ENCODE results near the gene HARBI1.

DNA sequence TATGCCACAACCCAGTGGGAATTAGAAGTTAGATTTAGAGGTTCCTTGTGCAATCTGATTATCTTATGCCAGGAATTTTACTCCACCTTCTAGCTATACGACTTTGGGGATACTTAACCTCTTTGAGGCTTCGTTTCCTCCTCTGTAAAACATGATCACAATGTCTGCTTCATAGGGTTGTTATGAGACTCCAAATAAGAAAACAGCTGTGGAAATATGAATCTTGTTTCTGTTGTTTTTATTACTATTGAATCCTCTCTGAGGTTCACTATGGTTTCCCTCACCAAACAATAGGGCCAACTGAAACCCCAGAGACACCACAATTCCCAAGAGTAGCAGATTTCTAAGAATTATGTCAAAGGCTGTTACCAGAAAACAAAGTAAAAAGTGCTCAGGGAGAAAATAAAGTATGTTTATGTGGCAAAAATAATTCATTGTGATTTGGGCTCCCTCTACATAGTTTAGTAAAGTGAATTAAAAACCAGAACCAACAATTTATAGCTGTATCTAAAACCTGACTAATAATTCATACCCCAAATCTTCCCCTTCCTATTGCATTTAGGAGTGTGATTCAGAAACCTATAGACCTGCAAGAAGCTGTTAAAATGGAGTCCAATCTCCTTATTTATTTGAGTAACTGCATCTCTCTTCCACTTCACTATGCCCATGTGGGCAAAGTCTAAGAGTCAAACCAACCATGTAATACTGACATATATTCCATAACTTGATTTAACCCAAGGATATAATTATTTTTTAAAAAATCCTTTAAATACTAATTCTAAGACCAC is 61.6 kb downstream of the HARBI1 start:
- TF ChIP-seq, protein P1, sequence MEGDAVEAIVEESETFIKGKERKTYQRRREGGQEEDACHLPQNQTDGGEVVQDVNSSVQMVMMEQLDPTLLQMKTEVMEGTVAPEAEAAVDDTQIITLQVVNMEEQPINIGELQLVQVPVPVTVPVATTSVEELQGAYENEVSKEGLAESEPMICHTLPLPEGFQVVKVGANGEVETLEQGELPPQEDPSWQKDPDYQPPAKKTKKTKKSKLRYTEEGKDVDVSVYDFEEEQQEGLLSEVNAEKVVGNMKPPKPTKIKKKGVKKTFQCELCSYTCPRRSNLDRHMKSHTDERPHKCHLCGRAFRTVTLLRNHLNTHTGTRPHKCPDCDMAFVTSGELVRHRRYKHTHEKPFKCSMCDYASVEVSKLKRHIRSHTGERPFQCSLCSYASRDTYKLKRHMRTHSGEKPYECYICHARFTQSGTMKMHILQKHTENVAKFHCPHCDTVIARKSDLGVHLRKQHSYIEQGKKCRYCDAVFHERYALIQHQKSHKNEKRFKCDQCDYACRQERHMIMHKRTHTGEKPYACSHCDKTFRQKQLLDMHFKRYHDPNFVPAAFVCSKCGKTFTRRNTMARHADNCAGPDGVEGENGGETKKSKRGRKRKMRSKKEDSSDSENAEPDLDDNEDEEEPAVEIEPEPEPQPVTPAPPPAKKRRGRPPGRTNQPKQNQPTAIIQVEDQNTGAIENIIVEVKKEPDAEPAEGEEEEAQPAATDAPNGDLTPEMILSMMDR (IDR thresholded peaks at IDR 0.05) = no peak
- no peak for TF ChIP-seq POLR2A (IDR thresholded peaks at IDR 0.05)
